Colonic mucosa (tissue), 4 donors: ENCODE data around the gene GET3. TPM values are rescaled to one million over a fixed set of nuclear protein-coding genes. Genes with fewer than 3 reads are reported as not detected.
A peak's percentile ranks its signal among the peaks of the same experiment; 100 is the strongest.
"Not testable (repeated sequence)": the region's sequence is repeated elsewhere in the genome, so short reads cannot be mapped to it uniquely, and the experiment has no call there.

Experiments
- DNase-seq: peaks from one replicate; pipeline ENCODE4 v3.0.0-alpha.2; 2020
- H3K27ac ChIP-seq: fragments of 200-600 bp; one replicate; pipeline ENCODE4 v1.8.0; 2021
- H3K27me3 ChIP-seq: fragments of 200-600 bp; one replicate; pipeline ENCODE4 v1.8.0; 2021
- H3K36me3 ChIP-seq: fragments of 200-600 bp; one replicate; pipeline ENCODE4 v1.8.0; 2021
- H3K4me1 ChIP-seq: fragments of 200-600 bp; one replicate; pipeline ENCODE4 v1.8.0; 2021; ENCODE audit warnings: mild to moderate bottlenecking
- H3K4me3 ChIP-seq: fragments of 200-600 bp; one replicate; pipeline ENCODE4 v1.8.0; 2021
- H3K9ac ChIP-seq, 2 donors: one replicate each; pipeline ENCODE4 v1.7.0; 2013; ENCODE audit warnings: control low read depth in 2 of 2, low read depth in 2 of 2, low read length in 2 of 2
- H3K9me3 ChIP-seq: fragments of 200-600 bp; one replicate; pipeline ENCODE4 v1.8.0; 2021
- intact Hi-C: fragments of 100-400 bp; cut with DNase I; formaldehyde crosslinking; loops from one replicate; pipeline ENCODE4 v1.14.1; 2022
- total RNA-seq, 2 donors: library from RNA; stranded (reverse); fragmentation: NEBNext Ultra II Directional in 1 of 2; extraction: Animal tissue kit (Norgen Biotek cat#: 25700) in 1 of 2; gene quantifications; one replicate each; pipeline ENCODE4 v1.2.1, GENCODE V29; 2021
- TF ChIP-seq, protein P1 (sequence below): fragments of 200-600 bp; IDR thresholded peaks from one replicate; pipeline ENCODE4 v1.8.0; 2022; ENCODE audit warnings: antibody characterized with exemption, mild to moderate bottlenecking
- donor health status: healthy.
- donor health status: DM: no; HTN: no; CAD: no.
- donor health status: DM: no; HTN: no; CAD: no.

GET3 gene
- total RNA-seq, 2 donors from 2014 or later, result 53.6 to 77.2 TPM

DNA sequence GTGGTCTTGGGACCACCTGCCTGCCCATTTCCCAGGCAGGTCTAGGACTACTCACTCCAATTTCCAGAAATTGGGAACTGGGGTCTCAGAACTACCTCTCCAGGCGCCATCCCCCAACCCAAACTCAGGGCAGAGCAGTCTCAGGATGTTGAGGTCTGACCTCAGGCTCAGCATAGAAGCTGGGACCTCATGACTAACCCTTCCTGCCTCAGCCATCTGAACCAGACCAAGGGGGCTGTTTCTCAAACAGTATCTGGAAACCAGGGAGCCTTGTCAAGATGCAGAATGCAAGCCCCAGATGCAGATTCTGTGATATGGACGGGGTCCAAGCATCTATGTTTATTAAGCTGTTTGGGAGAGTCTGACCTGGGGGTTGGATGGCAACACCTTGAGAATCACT is 42.2 kb upstream of the GET3 start:
- no peak overlapping the region for H3K4me3 ChIP-seq
- TF ChIP-seq, protein P1, sequence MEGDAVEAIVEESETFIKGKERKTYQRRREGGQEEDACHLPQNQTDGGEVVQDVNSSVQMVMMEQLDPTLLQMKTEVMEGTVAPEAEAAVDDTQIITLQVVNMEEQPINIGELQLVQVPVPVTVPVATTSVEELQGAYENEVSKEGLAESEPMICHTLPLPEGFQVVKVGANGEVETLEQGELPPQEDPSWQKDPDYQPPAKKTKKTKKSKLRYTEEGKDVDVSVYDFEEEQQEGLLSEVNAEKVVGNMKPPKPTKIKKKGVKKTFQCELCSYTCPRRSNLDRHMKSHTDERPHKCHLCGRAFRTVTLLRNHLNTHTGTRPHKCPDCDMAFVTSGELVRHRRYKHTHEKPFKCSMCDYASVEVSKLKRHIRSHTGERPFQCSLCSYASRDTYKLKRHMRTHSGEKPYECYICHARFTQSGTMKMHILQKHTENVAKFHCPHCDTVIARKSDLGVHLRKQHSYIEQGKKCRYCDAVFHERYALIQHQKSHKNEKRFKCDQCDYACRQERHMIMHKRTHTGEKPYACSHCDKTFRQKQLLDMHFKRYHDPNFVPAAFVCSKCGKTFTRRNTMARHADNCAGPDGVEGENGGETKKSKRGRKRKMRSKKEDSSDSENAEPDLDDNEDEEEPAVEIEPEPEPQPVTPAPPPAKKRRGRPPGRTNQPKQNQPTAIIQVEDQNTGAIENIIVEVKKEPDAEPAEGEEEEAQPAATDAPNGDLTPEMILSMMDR, result no peak
- H3K9ac ChIP-seq, result no peak overlapping the region

DNA sequence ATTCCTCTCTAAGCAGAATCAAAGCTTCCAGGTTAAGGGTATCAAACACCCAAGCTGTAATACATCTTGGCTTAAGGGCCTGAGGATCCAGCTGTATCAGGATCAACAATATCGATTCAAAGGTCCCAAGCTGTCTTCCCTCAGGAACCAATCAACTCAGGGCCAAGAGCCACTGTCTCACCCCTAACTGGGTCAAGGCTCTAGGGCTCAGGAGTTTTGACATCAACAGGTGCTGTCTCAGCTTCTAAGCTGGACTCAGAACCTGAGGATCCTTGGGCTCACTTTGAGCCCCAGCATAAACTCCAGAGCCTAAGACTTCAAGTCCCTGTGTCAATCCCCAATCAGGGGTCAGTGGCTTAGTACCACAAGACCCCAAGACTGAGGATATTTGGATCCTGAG is 41.8 kb upstream of the GET3 start:
- Histone ChIP-seq H3K4me3 (peak overlapping the region; percentile 75), H3K9ac (peak overlapping the region in 1 of 2 donors; percentile 40), H3K27ac (no peak overlapping the region), H3K36me3 (no peaks in the 10 kb centered on the region), H3K4me1 (peaks cover 5% of the 10 kb centered on the region), H3K27me3 (no peaks in the 10 kb centered on the region), H3K9me3 (no peaks in the 10 kb centered on the region)
- no peak for DNase-seq
- TF ChIP-seq, protein P1, result no peak
- intact Hi-C loops, result no loop called here

More for the DNA sequence above, 42.2 kb upstream of the GET3 start:
- intact Hi-C loops, result no loop called here
- no peak for DNase-seq
- H3K9me3 ChIP-seq, result no peaks in the 10 kb centered on the region
- no peaks in the 10 kb centered on the region for H3K27me3 ChIP-seq
- H3K27ac ChIP-seq, result no peak overlapping the region
- peaks cover 5% of the 10 kb centered on the region for H3K4me1 ChIP-seq
- no peaks in the 10 kb centered on the region for H3K36me3 ChIP-seq

DNA sequence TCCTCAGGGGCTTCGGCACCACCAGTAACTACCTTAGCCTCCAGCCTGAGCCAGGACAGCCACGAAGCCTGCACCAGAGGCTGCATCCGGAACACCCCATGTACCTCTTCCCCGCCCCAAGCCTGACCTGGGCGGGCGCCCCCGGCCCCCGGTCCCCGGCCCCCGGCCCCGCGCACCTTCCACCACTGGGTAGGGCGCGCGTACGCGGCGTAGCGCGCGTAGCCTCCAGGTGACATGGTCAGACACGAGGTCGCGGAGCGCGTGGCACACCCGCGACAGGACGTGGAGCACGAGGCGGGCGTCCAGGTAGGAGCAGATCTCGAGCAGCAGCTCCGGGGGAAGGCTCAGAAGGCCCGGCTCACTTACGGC is 41.3 kb upstream of the GET3 start:
- H3K9me3 ChIP-seq, result no peaks in the 10 kb centered on the region
- no peak overlapping the region for H3K27ac ChIP-seq
- H3K36me3 ChIP-seq, result no peaks in the 10 kb centered on the region
- H3K27me3 ChIP-seq, result no peaks in the 10 kb centered on the region
- peak overlapping the region; percentile 62 to 81 for H3K9ac ChIP-seq
- intact Hi-C loops, result no loop called here
- H3K4me3 ChIP-seq, result peak overlapping the region; percentile 75
- TF ChIP-seq, protein P1, result no peak
- DNase-seq, result no peak
- peaks cover 5% of the 10 kb centered on the region for H3K4me1 ChIP-seq

DNA sequence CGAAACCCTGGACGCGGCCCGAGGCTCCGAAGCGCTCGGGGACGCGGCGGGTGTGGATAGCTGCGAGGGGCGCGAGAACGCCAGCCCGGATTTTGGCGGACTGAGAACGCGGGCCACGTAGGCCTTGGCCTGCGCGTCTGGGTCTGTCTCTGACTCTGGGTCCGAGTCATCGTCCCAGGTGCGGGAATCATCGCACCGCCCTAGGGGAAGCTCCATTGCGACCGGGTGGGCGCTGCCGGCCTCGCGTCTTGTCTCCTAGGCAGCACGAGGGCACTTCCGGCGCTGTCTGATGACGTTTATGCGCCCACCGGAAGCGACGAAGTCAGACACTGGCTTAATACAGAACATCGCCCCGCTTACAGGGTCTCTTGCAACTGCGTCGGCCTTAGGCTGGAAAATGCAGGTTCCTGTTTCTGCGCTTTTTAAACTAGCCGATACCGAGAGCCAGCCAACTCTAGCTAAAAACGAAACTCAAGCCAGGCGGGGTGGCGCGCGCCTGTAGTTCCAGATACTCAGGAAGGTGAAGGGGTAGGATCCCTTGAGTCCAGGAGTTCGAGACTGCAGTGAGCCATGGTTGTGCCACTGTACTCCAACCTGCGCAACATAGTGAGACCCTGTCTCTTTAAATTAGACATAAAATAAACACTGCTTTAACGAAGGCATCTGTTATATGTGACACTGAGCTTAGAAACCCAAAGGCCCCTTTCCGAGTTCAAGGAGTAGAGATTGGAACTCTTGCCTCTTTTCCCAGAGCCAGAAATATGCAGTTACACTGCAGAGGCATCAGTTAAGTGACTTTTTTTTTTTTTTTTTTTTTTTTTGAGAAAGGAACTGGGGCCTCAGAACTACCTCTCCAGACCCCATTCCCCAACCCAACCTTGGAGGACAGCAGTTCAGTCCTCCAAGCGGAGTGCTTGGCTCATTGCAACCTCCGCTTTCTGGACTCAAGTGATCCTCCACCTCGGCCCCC is 40.6 kb upstream of the GET3 start, which contains the start of gene FBXW9:
Gene FBXW9, minus strand, starts transcription at position 266 of the 970 bp plus-strand sequence. Its CDS starts 50 bp downstream, at position 216.
- peak; percentile 97 for DNase-seq
- Histone ChIP-seq H3K4me1 (peaks cover 5% of the 10 kb centered on the region), H3K9ac (peak within 1 kb of the TSS; percentile 64 to 81), H3K4me3 (peak within 1 kb of the TSS; percentile 75), H3K27ac (peak within 1 kb of the TSS; percentile 58), H3K9me3 (no peaks in the 10 kb centered on the region), H3K36me3 (no peaks in the 10 kb centered on the region), H3K27me3 (no peaks in the 10 kb centered on the region)
- TF ChIP-seq, protein P1, result no peak
- intact Hi-C loops, result no loop called here

DNA sequence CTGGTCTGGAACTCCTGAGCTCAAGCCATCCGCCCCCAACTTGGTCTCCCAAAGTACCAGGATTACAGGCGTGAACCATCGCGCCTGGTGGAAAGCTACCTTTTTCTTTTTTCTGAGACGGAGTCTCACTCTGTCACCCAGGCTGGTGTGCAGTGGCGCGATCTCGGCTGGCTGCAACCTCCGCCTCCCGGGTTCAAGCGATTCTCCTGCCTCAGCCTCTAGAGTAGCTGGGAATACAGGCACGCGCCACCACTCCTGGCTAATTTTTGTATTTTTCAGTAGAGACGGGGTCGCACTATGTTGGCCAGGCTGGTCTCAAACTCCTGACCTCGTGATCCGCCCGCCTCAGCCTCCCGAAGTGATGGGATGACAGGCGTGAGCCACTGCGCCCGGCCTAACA is 39.9 kb upstream of the GET3 start:
- H3K9me3 ChIP-seq, H3K4me1 ChIP-seq, H3K4me3 ChIP-seq, intact Hi-C loops, H3K27me3 ChIP-seq, H3K9ac ChIP-seq, DNase-seq, H3K36me3 ChIP-seq, H3K27ac ChIP-seq: not testable (repeated sequence)

DNA sequence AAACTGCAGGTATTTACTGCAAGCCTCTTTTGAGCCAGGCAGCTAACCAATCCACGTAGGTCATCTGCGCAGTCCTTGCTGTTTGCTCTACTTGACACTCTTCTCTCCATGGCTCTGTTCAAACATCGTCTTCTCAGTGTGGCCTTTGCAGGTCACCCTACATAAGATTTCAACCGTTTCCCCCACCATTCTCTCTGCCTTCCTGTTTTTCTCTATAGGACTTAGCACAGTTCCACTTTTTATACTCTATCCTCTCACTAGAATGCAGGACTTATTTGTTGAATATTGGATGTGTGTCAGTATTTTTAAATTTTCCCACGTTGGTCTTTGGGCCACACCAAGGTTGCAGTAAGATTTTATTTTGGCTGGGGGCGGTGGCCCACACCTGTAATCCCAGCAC is 39.2 kb upstream of the GET3 start:
- Histone ChIP-seq H3K9ac (no peak overlapping the region), H3K27ac (no peak overlapping the region), H3K4me1 (peaks cover 5% of the 10 kb centered on the region), H3K9me3 (no peaks in the 10 kb centered on the region), H3K36me3 (peaks cover under 1% of the 10 kb centered on the region), H3K4me3 (no peak overlapping the region), H3K27me3 (no peaks in the 10 kb centered on the region)
- DNase-seq, result no peak
- intact Hi-C loops, result no loop called here
- TF ChIP-seq, protein P1, result no peak
